ENCODE data around the gene NFAM1. TPM values are rescaled to one million over a fixed set of nuclear protein-coding genes. Genes with fewer than 3 reads are reported as not detected.

The NFAM1 gene
- total RNA-seq, 1 donor from 2014 or later: 1.2 TPM

DNA sequence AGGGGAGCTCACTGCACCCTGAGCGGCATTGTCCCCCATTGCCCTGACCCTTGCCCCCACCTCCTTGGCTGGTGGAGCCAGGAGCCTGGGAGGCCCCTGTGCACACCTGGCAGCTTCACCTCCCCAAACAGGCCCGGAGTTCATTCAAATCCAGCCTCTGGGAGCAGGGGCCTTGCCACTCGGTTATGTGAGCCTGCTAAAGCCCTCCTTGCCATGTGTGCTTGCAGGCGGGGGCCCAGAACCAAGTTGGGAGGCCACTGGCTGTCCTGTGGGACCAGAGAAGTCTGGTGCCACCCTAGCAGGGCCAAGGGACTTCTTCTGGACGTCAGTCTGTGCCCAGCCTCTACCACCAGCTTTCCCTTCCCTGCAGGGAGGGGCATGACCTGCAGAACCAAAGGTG is 48.9 kb downstream of the NFAM1 start:
- DNase-seq: no peak

DNA sequence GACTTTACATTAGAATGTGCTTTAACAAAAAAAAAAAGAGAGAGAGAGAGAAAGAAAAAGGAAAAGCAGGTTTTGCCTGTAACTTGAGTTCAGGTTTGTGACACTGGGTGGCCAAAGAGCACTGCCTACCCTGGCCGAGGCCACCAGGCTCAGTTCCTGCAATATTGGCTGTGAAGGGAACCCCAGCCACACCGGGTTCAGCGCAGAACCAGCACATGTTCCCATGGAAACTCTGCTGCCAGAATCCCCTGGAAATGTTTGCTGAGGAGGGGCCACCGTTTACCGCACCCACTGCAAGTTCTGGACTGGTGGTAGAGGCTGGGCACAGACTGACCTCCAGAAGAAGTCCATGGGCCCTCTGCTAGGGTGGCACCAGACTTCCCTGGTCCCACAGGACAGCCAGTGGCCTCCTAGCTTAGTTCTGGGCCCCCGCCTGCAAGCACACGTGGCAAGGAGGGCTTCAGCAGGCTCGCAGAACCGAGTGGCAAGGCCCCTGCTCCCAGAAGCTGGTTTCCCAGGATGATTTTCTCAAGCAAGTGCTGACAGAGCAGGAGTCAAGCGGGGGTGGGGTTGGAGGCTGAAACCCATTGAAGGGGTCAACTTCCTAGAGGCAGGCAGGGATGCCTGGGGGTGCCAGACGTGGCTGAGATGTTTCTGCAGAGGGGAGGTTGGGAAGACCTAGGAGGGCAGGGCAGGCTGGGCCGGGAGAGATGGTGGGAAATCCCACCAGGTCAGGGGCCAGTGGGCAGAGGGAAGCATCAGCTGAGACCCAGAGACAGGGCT is 51.2 kb downstream of the NFAM1 start:
- no peak for DNase-seq

DNA sequence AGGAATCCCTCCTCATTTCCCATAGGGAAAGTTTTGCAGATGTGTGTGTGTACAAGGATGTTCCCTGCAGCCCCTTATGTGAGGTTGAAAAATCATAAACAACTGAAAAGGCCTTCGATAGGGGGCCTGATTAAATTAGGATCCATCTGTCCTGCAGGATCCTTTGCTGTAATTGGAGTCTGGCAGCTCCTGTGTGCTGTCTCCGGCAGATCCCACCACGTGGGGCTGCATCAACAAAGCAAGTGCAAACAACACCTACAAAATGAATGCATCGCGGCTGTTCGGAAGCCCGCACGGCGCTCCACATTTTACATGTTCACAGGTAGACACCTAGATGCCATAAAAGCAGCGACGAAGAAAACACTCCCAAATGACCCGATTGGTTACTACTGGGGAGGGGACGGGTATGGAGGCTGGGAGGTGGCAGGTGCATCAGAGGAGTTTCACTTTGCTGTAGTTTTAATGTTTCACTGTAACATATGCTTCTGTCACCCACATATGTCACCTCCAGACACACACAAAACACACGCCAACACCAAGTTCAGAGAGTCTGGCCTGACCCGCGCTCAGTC is 52.2 kb downstream of the NFAM1 start:
- DNase-seq: no peak

DNA sequence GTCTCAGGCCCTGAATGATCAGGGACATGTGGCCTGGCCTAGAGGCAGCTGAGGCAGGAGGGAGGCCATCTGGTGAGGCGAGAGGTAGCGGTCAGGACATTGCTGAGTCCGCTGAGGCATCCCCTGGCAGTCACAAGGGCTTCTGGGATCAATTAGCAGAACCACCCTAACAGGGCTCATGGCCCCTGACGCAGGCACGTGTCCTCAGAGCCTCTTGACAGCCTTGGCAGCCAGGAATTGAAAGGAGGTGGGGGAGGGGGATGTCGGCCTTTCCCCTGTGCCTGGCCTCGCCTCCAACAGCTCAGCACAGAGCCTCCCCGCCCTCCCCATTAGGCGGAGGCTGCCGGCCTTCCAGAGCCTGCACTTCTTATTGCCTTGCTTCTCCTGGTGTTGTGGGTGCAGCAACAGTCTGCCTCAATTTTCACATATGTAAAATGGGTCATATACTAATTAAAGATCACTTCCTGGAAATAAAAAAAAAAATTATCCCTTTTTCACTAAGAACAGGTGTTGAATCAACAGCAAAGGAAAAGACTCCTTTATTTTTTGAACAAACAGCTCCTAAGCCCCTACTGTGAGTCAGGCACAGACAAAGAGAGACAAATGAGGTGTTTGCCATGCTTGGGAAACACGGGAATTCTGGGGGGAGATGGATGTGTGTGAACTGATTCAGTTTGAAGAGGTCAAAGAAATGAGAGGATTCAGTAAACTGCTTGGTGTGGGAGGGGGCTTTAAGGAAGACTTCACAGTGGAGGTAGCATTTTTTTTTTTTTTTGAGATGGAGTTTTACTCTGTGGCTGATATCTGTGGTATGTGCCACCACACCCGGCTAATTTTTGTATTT is 55.3 kb downstream of the NFAM1 start:
- DNase-seq: peak; percentile 80

DNA sequence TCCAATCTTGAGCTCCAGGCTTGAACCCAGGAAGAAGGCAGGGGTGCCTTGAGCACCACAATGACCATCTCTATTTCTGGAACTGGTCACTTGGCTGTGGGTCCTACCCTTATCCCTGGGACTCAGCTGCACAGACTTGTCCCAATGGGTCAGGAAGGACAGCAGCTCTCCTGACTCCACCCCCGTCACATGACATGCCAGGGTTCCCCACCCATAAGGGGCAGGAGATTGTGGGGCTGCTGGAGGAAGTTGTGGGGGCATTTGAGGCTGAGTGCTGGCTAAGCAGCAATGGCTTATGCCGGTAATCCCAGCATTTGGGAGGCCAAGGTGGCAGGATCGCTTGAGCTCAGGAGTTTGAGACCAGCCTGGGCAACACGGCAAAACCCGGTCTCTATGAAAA is 56.2 kb downstream of the NFAM1 start:
- DNase-seq: no peak

DNA sequence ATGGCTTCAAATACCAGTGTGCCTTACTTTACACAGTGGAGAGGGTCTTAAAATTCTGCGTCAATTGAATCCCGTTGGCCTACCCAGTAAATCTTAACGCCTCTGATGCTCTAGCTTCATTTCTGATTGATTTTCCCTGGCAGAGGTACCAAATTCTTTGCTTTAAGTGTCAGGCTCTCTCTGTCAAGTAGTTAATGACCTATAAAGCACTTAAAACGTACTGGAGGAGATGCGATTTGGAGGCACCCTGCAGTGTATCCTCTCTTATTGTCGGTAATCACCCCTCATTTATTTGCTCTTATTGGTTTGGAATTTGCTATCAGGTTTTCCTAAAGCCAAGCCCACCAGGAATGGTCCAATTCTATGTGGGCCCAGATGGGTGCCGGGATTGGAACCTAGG is 59.2 kb downstream of the NFAM1 start:
- DNase-seq: no peak

DNA sequence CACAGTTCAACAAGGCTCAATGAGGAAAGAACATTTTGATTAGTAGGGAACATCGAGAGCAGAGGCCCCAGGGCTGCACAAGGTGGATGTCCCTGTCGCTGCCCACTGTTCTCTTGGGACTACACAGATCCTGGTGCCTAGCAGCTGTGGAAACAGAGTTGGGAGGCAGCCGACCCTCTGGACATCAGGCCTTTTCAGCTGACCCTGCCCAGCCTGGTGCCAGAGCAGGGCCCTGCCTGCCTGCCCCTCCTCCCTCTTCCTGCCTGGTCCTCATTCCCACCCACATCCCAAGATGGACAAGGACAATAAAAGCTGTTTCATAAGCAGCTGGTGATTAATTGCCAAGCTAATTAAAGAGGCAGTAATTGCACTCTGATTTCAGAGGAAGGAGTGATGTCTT is 60.7 kb downstream of the NFAM1 start:
- no peak for DNase-seq

DNA sequence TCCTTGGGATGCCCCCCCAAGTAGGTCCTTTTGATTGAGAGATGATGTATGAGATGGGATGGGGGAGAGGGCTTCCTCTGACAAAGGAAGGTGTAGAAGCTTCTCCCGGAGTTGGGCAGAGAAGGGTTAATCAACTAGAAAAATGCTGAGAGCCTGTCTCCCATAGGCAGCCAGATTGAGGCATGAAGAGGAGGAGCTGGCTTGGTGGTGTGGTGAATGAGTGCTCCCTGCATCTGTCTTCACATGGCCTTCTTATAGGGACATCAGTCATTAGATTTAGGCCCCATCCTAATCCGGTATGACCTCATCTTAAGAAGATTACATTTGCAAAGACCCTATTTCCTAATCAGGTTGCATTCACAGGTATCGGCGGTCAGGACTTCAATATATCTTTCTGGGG is 61.1 kb downstream of the NFAM1 start:
- no peak for DNase-seq

DNA sequence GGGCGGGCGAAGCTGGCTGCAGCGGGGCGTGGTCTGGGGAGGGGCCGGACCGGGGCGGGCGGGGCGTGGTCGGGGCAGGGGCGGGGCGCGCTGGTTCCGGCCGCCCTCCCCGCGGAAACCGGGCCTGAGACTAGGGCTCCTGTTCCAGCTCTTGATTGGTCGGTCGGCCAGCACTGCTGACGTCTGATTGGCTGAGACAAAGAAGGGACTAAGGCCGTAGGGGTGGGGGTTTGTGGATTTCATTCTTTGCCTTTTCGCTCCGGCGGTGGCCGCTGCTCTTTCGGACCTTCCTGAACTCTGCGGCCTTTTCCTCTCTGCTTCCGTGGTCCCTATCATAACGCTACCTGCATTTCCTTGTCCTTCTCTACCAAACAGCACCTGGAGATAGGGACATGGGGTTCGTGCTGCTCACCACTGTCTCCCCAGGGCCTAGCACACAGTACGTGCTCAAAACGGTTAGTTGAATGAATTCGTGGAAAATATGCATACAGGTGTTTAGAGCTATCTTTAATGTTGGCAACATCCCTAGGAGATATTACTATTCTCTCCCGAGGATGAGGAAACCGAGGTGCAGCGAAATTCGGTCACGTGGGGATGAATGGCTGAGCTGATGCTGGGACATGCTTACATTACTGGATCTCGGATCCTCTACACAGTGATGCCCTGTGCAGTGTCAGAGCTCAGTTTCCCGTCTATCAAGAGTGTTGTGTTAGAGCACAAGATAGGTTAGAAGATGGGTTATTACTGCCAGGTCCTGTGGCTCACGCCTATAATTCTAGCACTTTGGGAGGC is 62.8 kb downstream of the NFAM1 start:
- DNase-seq: peak; percentile 79

DNA sequence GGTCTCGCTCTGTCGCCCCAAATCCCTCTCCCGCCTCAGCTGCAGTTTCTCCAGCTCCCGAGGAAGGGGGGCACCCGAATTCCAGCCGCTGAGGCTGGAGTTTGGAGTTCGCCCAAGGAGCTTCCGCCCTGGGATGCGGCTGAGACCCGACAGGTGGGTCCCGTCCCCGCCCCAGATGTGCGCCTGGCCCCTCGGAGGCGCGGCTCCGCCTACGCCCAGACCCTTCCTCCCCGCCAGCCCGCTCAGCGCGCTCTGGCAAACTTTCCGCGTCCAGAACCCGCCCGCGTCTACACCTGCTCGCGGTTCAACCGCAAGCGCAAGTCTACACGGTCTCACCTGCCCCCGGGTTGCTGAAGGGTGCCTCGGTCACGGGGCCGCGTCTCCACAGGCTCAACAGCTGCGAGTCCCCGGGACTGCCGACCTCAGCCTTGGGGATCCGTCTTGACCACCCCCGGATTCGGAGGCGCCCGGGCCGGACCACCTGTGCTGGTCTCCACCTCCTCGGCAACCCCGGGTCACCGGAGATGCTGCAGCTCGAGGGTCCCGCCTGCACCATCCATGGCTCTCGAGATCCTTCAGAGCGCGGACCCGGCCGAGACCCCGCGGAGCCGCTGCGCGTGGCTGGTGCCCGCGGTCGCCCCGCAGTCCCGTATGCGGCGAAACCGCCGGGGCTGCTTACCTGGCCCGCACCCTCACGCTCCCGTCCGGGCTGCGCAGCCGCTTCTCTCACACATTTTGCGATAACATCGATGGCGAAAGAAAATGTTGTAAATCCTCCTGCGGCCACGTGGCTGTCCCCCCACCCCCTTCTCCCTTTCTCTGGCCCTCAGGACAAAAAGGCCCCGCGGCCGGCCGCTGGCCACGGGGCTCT is 63.6 kb downstream of the NFAM1 start:
- no peak for DNase-seq

DNA sequence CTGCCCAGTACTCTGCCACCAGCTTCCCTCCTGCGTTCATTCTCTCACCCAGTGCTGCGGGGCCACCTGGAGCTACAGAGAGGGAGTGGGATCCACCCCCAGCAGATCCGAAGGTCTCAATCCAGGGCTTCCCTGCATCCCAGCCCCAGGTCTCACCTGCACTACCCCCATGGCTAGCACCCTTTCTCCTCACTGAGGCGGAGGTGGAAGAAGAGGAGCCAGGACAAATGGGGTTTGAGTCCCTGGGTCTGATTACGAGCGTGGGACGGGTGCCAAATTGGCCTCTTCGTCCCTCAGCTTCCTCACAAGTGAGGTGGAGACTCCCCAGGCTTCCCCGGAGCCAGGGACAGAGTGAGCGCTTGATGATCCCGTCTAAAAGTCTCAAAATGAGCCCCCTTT is 64.2 kb downstream of the NFAM1 start:
- DNase-seq: no peak

DNA sequence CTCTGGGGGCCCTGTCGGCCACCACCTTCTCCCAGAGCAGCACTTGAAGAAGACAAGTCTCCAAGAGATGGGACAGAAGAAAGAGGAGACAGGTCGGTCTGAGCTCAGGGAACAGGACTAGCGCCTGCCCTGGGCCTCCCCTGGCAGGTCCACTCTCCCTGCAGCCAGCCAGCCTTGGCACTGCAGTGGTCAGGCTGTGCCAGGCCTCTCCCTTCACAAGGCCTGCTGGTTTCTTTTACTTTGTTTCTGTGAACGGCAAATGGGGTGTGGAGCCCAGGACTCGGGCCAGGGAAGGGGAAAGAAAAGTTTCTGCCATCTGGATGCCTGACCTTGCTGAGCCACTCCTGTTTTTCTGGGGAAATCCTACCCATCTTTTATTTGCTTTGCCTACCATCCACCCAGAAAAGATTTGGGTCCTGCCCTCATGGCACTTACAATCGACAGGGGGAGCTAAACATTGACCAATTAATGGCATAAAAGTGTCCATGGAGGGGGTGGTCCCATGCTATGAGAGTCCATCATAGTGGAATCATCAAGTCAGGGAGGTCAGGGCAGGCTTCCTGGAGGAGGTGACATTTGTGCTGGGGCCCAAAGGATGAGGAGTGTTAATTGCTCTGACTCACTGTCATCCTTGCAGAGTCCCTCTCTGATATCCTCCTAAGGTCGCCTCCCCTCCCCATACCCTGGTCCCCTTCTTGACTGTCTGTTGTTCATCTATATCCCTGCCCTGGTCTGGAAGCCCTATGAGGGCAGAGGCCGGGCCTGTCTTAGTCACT is 65.2 kb downstream of the NFAM1 start:
- no peak for DNase-seq

DNA sequence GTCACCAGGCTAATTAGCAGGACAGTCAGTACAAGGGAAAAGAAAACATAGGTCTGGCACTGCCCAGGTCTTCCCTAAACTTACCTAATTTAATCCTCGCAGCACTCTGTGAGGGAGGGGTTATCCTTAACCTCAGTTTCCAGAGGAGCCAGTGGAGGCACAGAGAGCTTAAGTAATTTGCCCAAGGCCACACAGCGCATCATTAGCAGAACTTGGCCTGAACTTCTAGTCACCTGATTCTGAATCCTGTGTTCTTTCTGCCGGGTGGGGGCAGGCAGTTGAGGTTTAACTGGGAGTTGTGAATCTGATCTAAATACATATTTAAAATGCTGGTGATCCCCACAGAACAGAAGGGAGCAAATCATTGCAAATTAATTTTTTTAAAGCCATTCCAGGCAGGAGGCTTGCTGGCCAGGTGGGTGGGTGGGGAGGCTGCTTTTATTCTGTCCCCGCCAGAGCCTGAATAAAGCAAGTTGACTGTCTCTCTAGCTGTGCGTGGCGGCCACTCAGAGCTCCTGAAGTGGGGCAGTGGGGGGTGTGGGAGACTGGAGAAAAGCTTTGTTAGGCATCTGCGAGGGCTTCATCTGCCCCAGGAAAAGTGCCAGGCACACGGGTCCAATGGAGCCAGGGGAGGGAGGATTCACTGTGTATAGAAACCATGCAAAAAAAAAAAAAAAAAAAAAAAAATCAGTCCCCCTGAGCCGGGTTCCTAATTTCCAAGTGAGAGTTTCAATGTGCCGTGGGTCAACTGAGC is 66.1 kb downstream of the NFAM1 start:
- no peak for DNase-seq

DNA sequence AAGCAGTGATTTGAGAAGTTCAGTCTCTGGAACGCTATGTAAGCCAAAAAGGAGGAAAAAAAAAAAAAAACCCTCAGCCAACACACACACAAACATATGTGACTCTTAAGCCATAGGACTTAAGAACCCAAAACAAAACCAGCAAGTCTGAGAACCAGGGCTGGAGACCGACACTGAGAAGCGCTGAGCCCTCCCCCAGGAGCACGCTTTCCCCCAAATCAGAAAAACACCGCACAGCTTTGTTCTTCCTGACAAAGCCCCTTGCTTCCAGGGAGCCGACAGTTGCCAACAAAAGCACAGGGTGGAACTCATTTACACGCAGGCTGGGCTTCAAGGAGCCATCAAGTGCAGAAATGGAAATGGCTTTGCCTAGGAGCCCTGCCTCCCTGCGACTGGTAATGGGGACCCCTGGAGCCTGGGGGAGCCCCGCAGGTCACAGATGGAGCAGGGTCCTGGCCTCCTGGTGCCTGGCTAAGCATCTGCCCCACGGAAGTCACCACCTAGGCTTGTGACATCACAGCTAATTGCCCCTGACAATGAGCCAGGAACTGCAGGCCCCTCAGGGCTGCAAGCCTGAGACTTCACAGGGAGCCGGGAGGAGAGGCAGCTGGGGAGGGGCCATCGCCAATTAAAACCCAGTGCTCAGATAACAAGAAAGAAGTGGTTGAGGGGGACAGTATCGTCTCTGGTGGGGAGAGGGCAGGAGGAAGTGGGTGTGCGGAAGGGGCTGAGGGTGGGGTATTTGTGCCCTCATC is 66.9 kb downstream of the NFAM1 start:
- peak; percentile 80 for DNase-seq

DNA sequence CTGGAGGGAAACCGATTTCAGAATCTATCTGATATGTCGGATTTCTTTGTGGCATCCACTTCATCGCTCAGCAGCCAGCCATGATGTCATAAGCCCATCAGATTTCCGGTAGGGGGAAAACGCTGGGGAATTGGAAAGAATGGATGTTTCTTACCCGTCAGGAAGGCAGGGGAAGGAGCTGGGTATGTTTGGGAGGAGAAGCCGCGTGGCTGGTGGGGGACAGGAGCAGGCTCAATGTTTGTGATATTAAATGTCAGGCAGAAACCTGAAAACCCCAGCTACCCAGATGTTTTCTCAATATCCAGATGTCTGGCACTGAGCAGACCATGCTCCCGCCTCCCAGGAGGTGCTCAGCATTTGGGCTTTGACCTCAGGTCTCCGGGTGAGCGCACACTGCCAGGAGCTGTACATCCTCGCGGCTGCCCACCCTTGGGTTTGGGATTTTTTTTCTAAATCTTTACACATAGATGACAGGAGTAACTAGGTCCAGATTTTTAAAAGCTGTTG is 67.5 kb downstream of the NFAM1 start:
- DNase-seq: peak; percentile 78

DNA sequence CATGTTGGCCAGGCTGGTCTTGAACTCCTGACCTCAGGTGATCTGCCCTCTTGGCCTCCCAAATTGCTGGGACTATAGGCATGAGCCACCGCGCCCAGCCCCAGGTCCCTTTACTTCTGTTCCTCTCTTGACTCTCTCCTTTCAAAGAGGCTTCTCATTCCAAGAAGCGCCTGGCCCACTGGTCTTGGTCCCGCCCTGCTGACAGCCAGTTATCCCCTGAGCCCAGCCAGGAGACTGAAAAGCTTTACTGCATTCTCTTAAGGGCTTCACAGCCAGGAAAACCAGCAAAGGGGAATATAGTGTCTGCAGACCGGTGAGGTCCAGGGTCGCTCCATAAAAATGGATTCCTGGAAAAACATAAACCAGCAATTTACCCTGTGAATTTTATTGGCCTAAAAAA is 68.3 kb downstream of the NFAM1 start:
- no peak for DNase-seq

DNA sequence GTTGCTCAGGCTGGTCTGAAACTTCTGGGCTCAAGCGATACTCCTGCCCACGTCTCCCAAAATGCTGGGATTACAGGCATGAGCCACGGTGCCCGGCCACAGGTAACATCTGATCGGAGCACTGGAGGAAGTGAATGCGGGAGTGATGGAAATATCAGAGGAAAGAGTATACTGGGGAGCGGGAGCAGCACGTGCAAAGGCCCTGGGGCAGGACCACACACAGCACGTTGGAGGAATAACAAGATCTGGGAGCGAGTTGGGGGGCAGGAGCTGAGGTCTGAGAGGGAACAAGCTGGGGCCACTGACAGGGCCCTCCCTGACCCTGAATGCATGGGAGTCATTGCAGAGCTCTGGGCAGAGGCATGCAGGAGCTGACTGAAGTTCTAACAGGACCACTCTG is 70.7 kb downstream of the NFAM1 start:
- DNase-seq: no peak

DNA sequence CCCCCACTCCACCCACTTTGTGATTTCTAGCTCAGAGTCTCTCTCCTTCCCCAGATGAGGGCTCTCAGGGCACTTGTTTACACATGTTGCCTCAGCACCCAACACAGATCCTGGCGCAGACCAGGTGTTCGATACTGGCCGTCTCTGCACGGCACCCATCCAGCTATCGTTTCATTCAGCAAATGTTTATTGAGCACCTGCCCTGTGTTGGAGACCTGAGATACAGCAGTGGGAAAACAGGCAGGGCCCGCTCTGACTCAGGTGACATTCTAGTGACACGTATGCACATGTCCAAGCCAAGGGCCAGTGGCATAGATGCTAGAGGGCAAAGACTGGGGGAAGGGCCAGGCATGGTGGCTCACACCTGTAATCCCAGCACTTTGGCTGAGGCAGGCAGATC is 71.9 kb downstream of the NFAM1 start:
- no peak for DNase-seq

All from skin of body (tissue), 2 donors.